Midbrain (tissue), 1 donor: ENCODE results near the gene TEX12.
"Not testable (repeated sequence)": the region's sequence is repeated elsewhere in the genome, so short reads cannot be mapped to it uniquely, and the experiment has no call there.

ENCODE experiments used
- DNase-seq: peaks from one replicate; lab custom pipeline; 2025; lab: John Stamatoyannopoulos, UW

TEX12 gene

GRCh38 chr11:112163875-112164685, 3.1 kb upstream of the TEX12 start, which contains the start of gene IL18:
Gene IL18 (minus strand): TSS chr11:112164094. CDS start chr11:112155053, 9,041 bp downstream.
- no peak for DNase-seq

- DNase-seq = no peak
Measured at GRCh38 chr11:112165049-112165448, 2.1 kb upstream of the TEX12 start.

GRCh38 chr11:112166562-112166961, 610 bp upstream of the TEX12 start:
- DNase-seq = no peak

GRCh38 chr11:112172362-112172994, 5.3 kb downstream of the TEX12 start:
- DNase-seq = no peak

- no peak for DNase-seq
Measured at GRCh38 chr11:112173152-112173551, 6.0 kb downstream of the TEX12 start.

- peak; percentile 85 for DNase-seq
Measured at GRCh38 chr11:112174789-112175598, 7.8 kb downstream of the TEX12 start, which contains the start of gene BCO2. Gene BCO2 (plus strand): TSS chr11:112175512. CDS start chr11:112175602, 90 bp downstream.

- DNase-seq = peak; percentile 61
Measured at GRCh38 chr11:112175599-112175952, 8.4 kb downstream of the TEX12 start.

- no peak for DNase-seq
Measured at GRCh38 chr11:112176077-112176476, 8.9 kb downstream of the TEX12 start.

GRCh38 chr11:112177589-112177988, 10.4 kb downstream of the TEX12 start:
- no peak for DNase-seq

- DNase-seq = no peak
Measured at GRCh38 chr11:112178428-112178827, 11.3 kb downstream of the TEX12 start.

GRCh38 chr11:112178936-112179335, 11.8 kb downstream of the TEX12 start:
- DNase-seq = no peak

GRCh38 chr11:112179601-112180000, 12.4 kb downstream of the TEX12 start:
- peak; percentile 23 for DNase-seq

- no peak for DNase-seq
Measured at GRCh38 chr11:112182867-112183266, 15.7 kb downstream of the TEX12 start.

- no peak for DNase-seq
Measured at GRCh38 chr11:112185883-112186282, 18.7 kb downstream of the TEX12 start.

GRCh38 chr11:112186304-112186703, 19.1 kb downstream of the TEX12 start:
- DNase-seq = no peak

- not testable (repeated sequence) for DNase-seq
Measured at GRCh38 chr11:112195113-112195512, 27.9 kb downstream of the TEX12 start.

- no peak for DNase-seq
Measured at GRCh38 chr11:112195951-112196351, 28.8 kb downstream of the TEX12 start.

GRCh38 chr11:112196519-112197087, 29.4 kb downstream of the TEX12 start:
- no peak for DNase-seq

GRCh38 chr11:112199101-112199500, 31.9 kb downstream of the TEX12 start:
- not testable (repeated sequence) for DNase-seq

GRCh38 chr11:112200252-112200651, 33.1 kb downstream of the TEX12 start:
- no peak for DNase-seq

GRCh38 chr11:112206071-112206470, 38.9 kb downstream of the TEX12 start:
- no peak for DNase-seq

- DNase-seq = no peak
Measured at GRCh38 chr11:112210890-112211289, 43.7 kb downstream of the TEX12 start.
